GM11168 (cell line): Measurements from ENCODE around the gene LDOC1.
"Not testable (repeated sequence)": the region's sequence is repeated elsewhere in the genome, so short reads cannot be mapped to it uniquely, and the experiment has no call there.

ENCODE experiments used
- in situ Hi-C: fragments of 300-500 bp; cut with MboI; formaldehyde crosslinking; loops from one replicate; pipeline ENCODE4 v1.12.0; 2022; ENCODE audit warnings: low sequenced_read_pairs; ENCODE audit not compliant: unreplicated experiment

Gene LDOC1

DNA sequence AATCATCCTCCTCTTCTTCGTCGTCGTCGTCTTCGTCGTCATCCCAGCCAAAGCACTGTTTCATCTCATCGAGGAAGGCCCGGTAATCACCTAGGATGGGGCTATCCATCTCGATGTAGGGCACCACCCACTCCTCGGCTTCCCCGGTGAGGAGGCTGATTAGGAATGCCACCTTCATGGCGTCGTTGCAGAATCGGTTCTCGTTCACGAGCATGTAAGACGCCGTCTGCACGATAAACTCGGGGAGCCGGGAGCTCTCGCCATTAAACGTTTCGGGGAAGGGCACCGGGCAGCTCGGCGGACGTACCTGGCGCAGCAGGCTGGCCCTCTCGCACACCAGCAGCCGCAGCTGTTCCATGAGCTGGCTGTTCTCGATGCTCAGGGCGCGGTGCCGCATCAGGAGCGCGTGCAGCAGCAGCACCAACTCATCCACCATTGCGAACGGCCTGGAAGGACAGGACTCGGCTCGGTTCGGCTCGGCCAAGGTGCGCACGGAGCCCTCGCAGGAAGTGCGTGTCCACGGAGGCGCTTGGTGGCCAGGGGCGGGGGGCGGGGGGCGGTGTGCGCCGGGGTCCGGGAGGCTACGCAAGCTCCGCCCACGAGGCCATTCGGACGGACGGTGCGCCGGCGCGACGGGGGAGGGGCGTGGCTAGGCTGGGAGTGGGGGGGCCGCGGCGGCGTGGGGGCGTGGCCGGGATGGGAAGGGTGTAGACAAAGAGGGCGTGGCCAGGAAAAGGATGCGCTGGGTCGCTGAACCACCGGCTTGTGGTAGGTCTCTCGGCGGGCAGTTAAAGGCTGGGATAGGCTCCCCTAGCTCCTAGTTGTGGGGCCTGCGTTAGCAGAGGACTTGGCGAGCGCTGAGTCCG is at the start of gene LDOC1:
Gene LDOC1 (minus strand): TSS at position 544 of the 866 bp plus-strand sequence. CDS start 108 bp downstream, at position 436.
- in situ Hi-C loops: no loop called here

DNA sequence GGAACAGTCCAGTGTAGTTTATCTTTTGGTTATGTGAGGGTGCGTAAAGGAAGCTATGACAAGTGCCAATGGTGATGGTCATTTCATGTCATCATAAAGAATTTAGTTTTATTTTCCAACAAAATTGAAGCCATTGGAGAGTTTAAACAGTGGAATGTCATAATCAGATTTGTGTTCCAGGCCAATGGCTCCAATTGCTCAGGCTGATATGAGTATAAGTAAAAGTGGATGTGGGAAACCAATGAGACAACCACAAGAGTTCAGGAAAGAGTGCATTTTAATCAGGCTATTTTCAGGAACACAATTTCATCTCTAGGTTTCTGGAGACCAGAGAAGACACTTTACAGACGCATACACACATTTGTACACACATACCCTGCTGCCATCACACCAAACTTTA is 44.7 kb upstream of the LDOC1 start:
- in situ Hi-C loops: no loop called here

DNA sequence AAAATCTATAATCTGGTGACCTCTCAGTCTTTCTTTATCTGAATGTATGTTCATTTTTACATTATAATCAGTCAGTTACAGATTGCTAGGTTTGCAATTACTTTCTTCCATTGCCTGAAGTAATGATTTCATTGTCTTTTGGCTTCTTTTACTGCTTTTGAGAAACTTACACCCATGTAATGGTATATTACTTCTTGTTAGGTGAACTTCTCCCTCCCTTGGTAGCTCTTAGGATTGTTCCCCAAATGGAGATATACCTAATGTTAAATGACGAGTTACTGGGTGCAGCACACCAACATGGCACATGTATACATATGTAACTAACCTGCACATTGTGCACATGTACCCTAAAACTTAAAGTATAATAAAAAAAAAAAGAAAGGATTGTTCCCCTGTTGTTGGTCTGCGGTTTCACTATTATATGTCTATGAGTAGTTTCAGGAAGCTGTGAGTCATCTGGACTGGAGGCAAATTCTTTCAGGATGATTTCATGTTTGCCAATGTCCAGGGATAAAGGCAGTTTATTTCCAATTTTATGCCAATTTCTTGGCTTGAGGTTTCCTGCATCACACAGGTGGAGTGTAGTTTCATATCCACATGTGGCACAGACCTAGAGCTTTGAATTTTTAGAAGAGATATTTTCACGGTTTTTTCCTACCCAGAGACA is 43.5 kb upstream of the LDOC1 start:
- in situ Hi-C loops: no loop called here

DNA sequence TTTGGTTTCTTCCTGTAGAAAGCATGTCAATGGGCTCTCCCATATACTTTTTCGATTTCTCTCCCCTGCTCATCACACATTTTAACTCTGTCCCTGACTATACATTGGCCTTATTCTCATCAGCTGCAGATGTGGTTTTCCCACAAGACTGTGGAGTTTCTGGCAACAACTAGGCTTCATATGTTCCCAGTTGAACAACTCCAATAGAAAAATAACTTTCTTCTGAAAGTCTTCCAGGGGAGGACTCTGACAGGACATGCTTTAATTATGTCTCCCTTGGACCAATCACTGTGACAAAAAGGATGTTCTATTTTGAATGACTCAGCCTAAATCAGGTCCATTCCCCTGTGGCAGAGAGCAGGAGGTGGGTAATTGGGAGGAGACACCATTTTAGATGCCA is 37.3 kb upstream of the LDOC1 start:
- in situ Hi-C loops: no loop called here

DNA sequence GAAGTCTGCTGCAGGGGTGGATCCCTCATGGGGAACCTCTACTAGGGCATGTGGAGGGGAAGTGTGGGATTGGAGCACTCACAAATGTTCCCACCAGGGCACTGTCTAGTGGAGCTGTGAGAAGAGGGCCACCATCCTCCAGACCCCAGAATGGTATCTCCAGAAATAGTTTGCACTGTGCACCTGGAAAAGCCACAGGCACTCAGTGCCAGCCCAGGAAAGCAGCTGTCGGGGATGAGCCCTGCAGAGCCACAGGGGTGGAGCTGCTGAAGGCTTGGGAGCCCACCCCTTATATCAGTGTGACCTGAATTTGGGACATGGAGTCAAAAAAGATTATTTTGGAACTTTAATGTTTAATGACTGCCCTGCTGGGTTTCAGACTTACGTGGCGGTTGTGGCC is 25.0 kb upstream of the LDOC1 start:
- in situ Hi-C loops: no loop called here

DNA sequence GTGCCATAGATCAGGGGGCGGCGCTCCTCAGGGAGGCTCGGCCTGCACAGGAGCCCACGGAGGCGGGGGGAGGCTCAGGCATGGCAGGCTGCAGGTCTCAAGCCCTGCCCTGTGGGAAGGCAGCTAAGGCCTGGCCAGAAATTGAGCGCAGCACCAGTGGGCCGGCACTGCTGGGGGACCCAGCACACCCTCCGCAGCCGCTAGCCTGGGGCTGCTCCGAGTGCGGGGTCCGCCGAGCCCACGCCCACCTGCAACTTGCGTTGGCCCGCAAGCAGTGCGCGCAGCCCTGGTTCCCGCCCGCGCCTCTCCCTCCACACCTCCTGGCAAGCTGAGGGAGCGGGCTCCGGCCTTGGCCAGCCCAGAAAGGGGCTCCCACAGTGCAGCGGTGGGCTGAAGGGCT is 11.6 kb upstream of the LDOC1 start:
- in situ Hi-C loops: not testable (repeated sequence)

DNA sequence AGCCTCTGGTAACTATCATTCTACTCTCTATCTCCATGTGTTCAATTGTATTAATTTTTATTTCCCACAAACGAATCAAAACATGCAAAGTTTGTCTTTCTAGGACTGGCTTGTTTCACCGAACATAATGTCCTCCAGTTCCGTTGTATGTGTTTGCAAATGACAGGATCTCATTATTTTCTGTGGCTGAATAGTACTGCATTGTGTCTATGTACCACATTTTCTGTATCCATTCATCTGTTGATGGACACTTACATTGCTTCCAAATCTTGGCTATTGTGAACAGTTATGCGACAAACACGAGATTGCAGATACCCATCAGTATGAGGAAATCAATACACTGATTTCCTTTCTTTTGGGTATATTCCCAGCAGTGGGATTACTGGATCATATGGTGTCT is 8.4 kb upstream of the LDOC1 start:
- in situ Hi-C loops: no loop called here

DNA sequence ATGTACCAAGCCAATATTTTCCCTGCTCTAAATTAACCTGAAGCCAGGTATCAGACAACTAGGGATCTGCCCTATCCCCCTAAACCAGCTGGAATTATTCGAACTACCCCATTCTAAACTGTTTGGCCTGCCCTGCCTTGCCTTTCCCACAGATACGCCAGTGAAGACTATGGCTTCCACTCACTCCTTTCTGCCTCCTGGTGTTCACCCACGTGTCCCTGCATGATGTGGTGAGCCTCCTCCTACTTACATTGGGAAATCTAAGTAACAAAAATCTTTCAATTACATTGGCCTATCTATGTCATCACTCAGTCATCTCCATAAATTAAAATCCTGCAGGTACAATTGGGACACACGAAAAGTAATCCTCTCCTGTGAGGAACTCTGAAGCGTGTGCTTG is 6.1 kb upstream of the LDOC1 start:
- in situ Hi-C loops: no loop called here

DNA sequence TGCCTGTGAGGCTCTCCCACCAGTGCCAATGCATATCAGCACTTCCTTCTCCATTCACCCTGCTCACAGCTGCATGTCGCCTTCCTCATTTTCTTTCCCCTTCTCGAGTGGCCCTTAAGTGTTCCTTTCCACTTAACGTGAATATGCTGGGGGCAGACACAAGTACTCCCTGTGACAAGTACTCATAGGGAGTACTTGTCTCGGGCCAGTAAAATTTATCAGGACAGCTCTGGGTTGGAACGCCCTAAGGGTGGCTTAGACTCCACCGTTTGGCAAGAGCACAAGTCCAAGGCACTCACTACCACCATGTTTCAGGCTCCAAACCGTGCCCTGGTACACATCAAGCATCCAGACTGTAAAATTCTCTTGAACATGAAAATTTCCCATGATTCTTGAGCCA is 3.9 kb upstream of the LDOC1 start:
- in situ Hi-C loops: no loop called here

DNA sequence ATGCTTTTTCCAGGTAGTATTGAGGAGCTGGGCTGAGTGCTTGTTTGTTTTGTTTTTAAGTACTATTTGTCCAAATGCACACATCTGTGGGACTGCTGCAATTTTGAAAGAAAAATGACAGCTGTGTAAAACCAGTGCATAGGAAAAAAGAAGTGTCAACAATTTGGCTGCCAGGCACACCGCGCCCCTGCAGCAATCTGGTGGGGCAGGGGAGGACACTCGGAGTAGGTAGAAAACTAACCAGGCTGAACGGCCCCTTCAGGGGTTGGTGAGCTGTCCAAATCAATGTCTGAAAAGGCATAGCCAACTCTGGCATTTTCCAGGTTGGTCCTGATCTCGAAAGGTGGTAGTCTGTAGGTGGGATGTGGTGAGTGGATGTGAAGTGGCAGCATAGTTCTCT is 1.1 kb downstream of the LDOC1 start:
- in situ Hi-C loops: no loop called here

DNA sequence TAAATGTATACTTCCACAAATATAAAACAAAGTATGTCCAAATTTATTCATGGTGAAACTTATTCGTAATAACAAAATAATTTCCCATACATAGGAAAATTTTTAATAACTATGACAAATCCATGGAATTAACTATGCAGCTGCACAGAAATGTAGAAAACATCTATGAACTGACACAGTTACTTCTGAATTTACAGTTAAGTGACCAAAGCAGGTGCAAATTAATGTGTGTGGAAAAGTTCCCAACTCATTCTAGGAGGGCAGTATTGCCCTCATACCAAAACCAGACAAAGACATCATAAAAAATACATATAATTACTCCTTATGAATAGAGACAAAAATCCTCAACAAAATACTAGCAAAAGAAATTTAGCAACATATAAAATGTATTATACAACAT is 12.5 kb downstream of the LDOC1 start:
- in situ Hi-C loops: no loop called here

DNA sequence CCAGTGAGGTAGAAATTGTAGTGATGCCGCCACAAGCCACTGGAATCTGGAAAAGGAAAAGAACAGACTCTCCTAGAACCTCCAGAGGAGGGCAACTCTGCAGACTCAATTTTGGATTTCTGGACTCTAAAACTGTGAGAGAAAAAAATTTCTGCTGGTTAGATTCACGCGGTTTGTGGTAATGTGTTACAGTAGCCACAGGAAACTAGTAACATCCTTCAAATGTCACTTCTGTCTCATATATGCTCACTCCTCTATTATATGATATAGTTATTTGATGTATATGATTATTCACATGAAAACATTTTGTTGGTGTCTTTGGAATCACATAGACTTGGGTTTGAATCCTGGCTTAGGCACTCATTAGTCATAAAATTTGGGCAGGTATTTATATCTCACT is 18.8 kb downstream of the LDOC1 start:
- in situ Hi-C loops: no loop called here

DNA sequence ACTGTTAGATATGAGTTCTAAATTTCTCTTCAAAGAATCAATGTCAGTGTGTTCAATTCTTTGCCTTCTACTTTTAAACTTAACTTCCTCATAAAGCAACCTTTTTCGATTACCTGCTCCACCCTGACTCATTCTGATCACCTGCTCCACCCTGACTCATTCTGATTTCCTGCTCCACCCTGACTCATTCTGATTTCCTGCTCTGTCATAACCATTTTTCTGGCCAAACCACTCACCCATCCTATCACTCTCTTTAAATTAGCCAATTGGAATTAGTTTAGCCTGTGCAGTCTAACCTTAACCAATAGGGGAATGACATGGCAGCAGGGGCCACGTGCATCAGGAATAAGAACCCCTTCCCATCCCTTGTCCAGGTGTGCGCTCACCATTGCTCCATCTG is 21.7 kb downstream of the LDOC1 start:
- in situ Hi-C loops: not testable (repeated sequence)

DNA sequence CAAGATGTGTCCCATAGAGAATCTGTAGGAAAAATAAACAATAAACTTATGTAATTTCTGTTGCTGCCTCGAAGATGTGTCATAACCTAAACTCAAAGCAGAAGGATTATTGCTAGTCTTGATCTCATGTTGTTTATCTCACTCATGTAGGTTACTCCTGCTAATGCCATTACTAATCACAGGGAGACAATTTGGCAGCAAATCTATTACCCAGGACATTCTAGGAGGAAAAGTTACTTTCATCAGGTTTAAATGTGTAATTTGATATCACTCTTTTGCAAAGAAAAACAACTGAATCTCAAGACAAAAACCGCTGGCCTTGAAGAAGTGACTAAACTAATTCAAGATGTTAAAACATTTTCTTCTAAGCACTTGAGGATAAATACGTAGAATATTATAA is 34.0 kb downstream of the LDOC1 start:
- in situ Hi-C loops: no loop called here

DNA sequence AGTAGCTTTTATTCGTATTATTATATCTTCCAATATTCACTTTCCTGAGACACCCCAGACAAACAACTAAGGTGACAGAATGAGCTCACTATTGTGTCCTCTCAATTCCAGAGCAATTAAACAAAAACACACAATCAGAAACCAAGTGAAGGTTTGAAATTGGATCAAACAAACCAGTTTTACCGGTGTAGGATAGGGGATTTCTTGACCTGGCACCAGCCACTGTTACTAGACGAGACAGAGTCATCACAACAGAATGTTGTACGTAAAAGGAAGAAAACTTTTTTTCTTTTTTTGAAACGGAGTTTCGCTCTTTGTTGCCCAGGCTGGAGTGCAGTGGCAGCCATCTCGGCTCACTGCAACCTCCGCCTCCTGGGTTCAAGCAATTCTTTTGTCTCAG is 43.7 kb downstream of the LDOC1 start:
- in situ Hi-C loops: no loop called here

DNA sequence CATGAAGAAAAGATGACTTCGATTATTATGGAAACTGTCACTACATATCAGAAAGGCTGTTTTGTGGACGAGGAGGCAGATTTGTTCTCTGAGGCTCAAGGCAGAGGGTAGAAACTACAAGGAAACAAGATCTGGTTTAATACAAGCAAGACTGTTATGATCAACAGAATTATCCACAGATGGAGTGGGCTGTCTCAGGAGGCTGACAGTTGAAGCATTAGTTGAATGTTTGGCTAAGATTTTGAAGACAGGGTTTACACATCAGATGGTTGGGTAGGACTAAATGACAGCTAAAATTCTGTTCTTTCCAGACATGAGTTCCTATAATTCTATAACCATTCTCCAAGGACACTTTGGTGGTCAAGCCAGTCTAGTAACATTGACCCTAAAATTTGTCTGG is 49.8 kb downstream of the LDOC1 start:
- in situ Hi-C loops: no loop called here
